ENCODE measurements around the gene SDK1.

- TF ChIP-seq CTCF (IDR thresholded peaks at IDR 0.05 in 4 of 5, conservative IDR thresholded peaks at IDR 0.05 in 1 of 5) (no peak), POLR2A (IDR thresholded peaks at IDR 0.05) (no peak)
Measured at GRCh38 chr7:4097001-4097609, 796.1 kb downstream of the SDK1 start.
